IMR-90 (cell line): ENCODE measurements around the gene CLIC3. TPM values are rescaled to one million over a fixed set of nuclear protein-coding genes. Genes with fewer than 3 reads are reported as not detected.

Source experiments
- ATAC-seq: fragments of 200-7000 bp; cut with Tn5 transposase; 2 replicates; pipeline ENCODE4 v1.9.1; 2020; ENCODE audit warnings: low read depth, mild to moderate bottlenecking, moderate library complexity
- BruUV-seq: library from RNA; stranded (reverse); fragments of 400-500 nt; replicated peaks from 2 replicates; lab custom pipeline; 2021; lab: Mats Ljungman, UMichigan
- CTCF ChIA-PET: fragments of 300-600 bp; formaldehyde crosslinking; extraction: SDS; loops from one replicate; lab custom pipeline; 2021; ENCODE audit warnings: antibody characterized with exemption; lab: Yijun Ruan, JAX
- POLR2A ChIA-PET: fragments of 300-600 bp; sonication (Branson Sonifier 250); formaldehyde crosslinking; loops from one replicate; lab custom pipeline; 2022; ENCODE audit warnings: antibody characterized with exemption; ENCODE audit not compliant: unreplicated experiment; lab: Charles Lee
- DNase-seq: peaks from one replicate; pipeline ENCODE4 v3.0.0; 2013
- H2AFZ ChIP-seq: replicated peaks from 2 replicates; pipeline ENCODE3; 2013; ENCODE audit warnings: low read length, mild to moderate bottlenecking; ENCODE audit not compliant: poor library complexity
- H2AK5ac ChIP-seq: 2 replicates; pipeline ENCODE4 v1.6.1; 2013; ENCODE audit warnings: low read depth, low read length, inconsistent platforms
- H2AK9ac ChIP-seq: replicated peaks from 2 replicates; pipeline ENCODE3; 2013; ENCODE audit warnings: mild to moderate bottlenecking, low read depth, low read length, moderate library complexity; ENCODE audit not compliant: poor library complexity
- H2BK120ac ChIP-seq: 2 replicates; pipeline ENCODE4 v1.6.1; 2013; ENCODE audit warnings: low read depth, low read length, inconsistent platforms
- H2BK15ac ChIP-seq: 3 replicates; pipeline ENCODE4 v1.6.1; 2013; ENCODE audit warnings: low read depth, low read length, inconsistent platforms
- H2BK20ac ChIP-seq: 2 replicates; pipeline ENCODE4 v1.6.1; 2013; ENCODE audit warnings: low read depth, mild to moderate bottlenecking, inconsistent platforms, low read length, moderate library complexity
- H2BK5ac ChIP-seq: 2 replicates; pipeline ENCODE4 v1.6.1; 2013; ENCODE audit warnings: mild to moderate bottlenecking, low read depth, low read length, inconsistent platforms; ENCODE audit not compliant: poor library complexity, severe bottlenecking
- H3K14ac ChIP-seq: replicated peaks from 2 replicates; pipeline ENCODE4 v1.6.1; 2013; ENCODE audit warnings: low read depth, low read length, inconsistent platforms
- H3K18ac ChIP-seq: 2 replicates; pipeline ENCODE4 v1.6.1; 2013; ENCODE audit warnings: low read depth, low read length, control low read depth
- H3K23ac ChIP-seq: 2 replicates; pipeline ENCODE4 v1.6.1; 2013; ENCODE audit warnings: low read depth, low read length, inconsistent platforms
- H3K27ac ChIP-seq: 2 replicates; pipeline ENCODE4 v1.5.1; 2013; ENCODE audit warnings: mild to moderate bottlenecking, control low read depth, low read length; ENCODE audit not compliant: insufficient read depth
- H3K27me3 ChIP-seq: 2 replicates; pipeline ENCODE4 v1.6.1; 2013; ENCODE audit warnings: low read length; ENCODE audit not compliant: control insufficient read depth, insufficient read depth
- H3K36me3 ChIP-seq: 2 replicates; pipeline ENCODE4 v1.6.1; 2013; ENCODE audit warnings: low read length, mixed read lengths; ENCODE audit not compliant: control insufficient read depth, insufficient read depth
- H3K4ac ChIP-seq: 2 replicates; pipeline ENCODE4 v1.6.1; 2013; ENCODE audit warnings: low read depth, low read length, inconsistent platforms
- H3K4me1 ChIP-seq: 2 replicates; pipeline ENCODE4 v1.6.1; 2013; ENCODE audit warnings: low read length, mixed read lengths; ENCODE audit not compliant: control insufficient read depth, insufficient read depth
- H3K4me2 ChIP-seq: 2 replicates; pipeline ENCODE4 v1.6.1; 2013; ENCODE audit warnings: low read depth, mild to moderate bottlenecking, control low read depth, low read length, moderate library complexity
- H3K4me3 ChIP-seq: 2 replicates; pipeline ENCODE4 v1.5.1; 2013; ENCODE audit warnings: low read depth, mild to moderate bottlenecking, control low read depth, low read length, moderate library complexity; ENCODE audit not compliant: insufficient read depth
- H3K56ac ChIP-seq: 2 replicates; pipeline ENCODE4 v1.6.1; 2013; ENCODE audit warnings: low read length, inconsistent platforms; ENCODE audit not compliant: insufficient read depth; ENCODE audit errors: extremely low read depth
- H3K79me1 ChIP-seq, 2 experiments: 2 replicates each; pipeline ENCODE4 v1.6.1; 2013; ENCODE audit warnings: low read length in 2 of 2, inconsistent platforms in 1 of 2, low read depth in 1 of 2
- H3K9ac ChIP-seq: 2 replicates; pipeline ENCODE4 v1.6.1; 2013; ENCODE audit warnings: low read depth, low read length, control low read depth
- H3K9me1 ChIP-seq: 2 replicates; pipeline ENCODE4 v1.6.1; 2013; ENCODE audit warnings: low read length, inconsistent platforms; ENCODE audit not compliant: insufficient read depth
- H3K9me3 ChIP-seq: 2 replicates; pipeline ENCODE4 v1.6.1; 2013; ENCODE audit warnings: low read length; ENCODE audit not compliant: control insufficient read depth, insufficient read depth
- H4K20me1 ChIP-seq: 2 replicates; pipeline ENCODE4 v1.6.1; 2013; ENCODE audit warnings: low read length, inconsistent platforms; ENCODE audit not compliant: insufficient read depth
- H4K5ac ChIP-seq: 2 replicates; pipeline ENCODE4 v1.6.1; 2013; ENCODE audit warnings: mild to moderate bottlenecking, low read depth, low read length, control low read depth
- H4K8ac ChIP-seq, 2 experiments: 2 replicates each; pipeline ENCODE4 v1.6.1; 2013; ENCODE audit warnings: low read depth in 2 of 2, low read length in 2 of 2, control low read depth in 1 of 2, inconsistent platforms in 1 of 2
- H4K91ac ChIP-seq: 2 replicates; pipeline ENCODE4 v1.6.1; 2013; ENCODE audit warnings: low read depth, low read length, inconsistent platforms; ENCODE audit not compliant: insufficient read depth
- NFE2L2 ChIP-seq: fragments of 150-350 bp; IDR thresholded peaks from 2 replicates; pipeline ENCODE4 v1.6.1; 2016; ENCODE audit warnings: low read depth, mild to moderate bottlenecking, low read length
- RAD21 ChIP-seq: IDR thresholded peaks from 2 replicates; pipeline ENCODE4 v1.6.1; 2012; ENCODE audit warnings: low read length, improper control_type of control experiment
- SMC3 ChIP-seq: fragments of 150-350 bp; IDR thresholded peaks from 2 replicates; pipeline ENCODE4 v1.6.1; 2016; ENCODE audit warnings: low read depth, mild to moderate bottlenecking, antibody characterized with exemption, low read length, moderate library complexity
- WGBS, 2 experiments: methylation state at CpG; one replicate each; pipeline versions ENCODE4 v1.1.5 to v1.1.7; 2013; ENCODE audit warnings: missing lambda C conversion rate in 2 of 2; ENCODE audit not compliant: insufficient read length in 1 of 2; ENCODE audit errors: extremely low coverage in 2 of 2; 5-methylcytosine and 5-hydroxymethylcytosine counted together
- dilution Hi-C: fragments of 300-500 bp; cut with HindIII; formaldehyde crosslinking; loops from one replicate; pipeline ENCODE4 v1.14.3; 2018; ENCODE audit warnings: low sequenced_read_pairs; ENCODE audit not compliant: unreplicated experiment
- in situ Hi-C: fragments of 300-500 bp; cut with MboI; formaldehyde crosslinking; loops from 3 replicates; pipeline ENCODE4 v1.14.3; 2019; ENCODE audit warnings: low sequenced_read_pairs, inconsistent platforms, mixed read lengths
- intact Hi-C: fragments of 100-400 bp; cut with micrococcal nuclease; formaldehyde crosslinking; loops from 2 replicates; pipeline ENCODE4 v1.10.0; 2022
- polyA plus RNA-seq, 3 experiments: library from polyadenylated mRNA; depleted of rRNA; stranded (reverse); fragments of >200 nt; gene quantifications; 2 replicates each; pipeline ENCODE4 v1.2.3, GENCODE V29; 2012; ENCODE audit warnings: low replicate concordance in 1 of 3
- total RNA-seq: library from RNA; depleted of rRNA; stranded (reverse); fragments of >200 nt; gene quantifications from 2 replicates; pipeline ENCODE4 v1.2.3, GENCODE V29; 2012
- TF ChIP-seq, protein P1 (sequence below): conservative IDR thresholded peaks from 2 replicates; pipeline ENCODE4 v1.5.1; 2012; ENCODE audit warnings: mild to moderate bottlenecking, low read depth, low read length, improper control_type of control experiment

Gene CLIC3
- total and polyA plus RNA-seq, 2 of the 4 experiments (the other 2 are of a cell fraction), result 0.18 to 1.7 TPM

DNA sequence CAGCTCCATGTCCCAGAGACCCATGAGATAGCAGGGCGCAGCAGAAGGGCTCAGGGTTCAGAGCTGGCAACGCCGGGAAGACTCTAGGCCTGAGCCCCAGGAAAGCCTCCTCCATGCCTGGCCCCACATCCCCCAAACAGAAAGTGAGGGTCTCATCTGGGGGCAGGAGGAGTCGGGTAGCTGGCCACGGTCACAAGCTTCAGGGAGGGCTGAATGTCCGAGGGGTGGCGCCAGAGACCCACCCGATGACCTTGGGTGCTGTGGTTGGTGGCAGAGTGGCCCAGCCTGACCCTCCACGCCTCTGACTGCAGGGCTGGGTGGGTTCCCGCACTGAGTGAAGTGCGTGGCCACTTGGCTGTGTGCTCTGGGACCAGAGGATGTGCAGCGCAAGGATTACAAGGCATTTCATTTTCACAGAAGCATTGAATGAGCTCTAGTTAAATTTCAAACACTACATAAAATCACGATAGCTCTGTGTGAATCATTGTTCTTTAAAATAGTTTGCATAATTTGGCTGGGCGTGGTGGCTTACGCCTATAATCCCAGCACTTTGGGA, 48.3 kb downstream of the CLIC3 start:
- Histone ChIP-seq H3K23ac (no peak overlapping the region), H3K4me3 (no peak overlapping the region), H2AFZ (peak overlapping the region; percentile 76), H4K5ac (no peak overlapping the region), H4K8ac (no peak overlapping the region), H3K79me1 (peaks cover 0 to 15% of the 10 kb centered on the region in 2 experiments; a peak in 3 of 4 replicates), H3K9ac (no peak overlapping the region), H2BK120ac (no peak overlapping the region), H3K4ac (no peak overlapping the region), H2BK5ac (no peak overlapping the region), H3K4me2 (no peak overlapping the region), H3K18ac (no peak overlapping the region), H3K9me3 (no peaks in the 10 kb centered on the region), H3K56ac (no peak overlapping the region), H2AK5ac (peak overlapping the region; percentile 35; the same call in 1 of the 2 replicates), H3K9me1 (peaks cover 4% of the 10 kb centered on the region), H2BK15ac (no peak overlapping the region), H2BK20ac (no peak overlapping the region), H4K91ac (no peak overlapping the region), H2AK9ac (peak overlapping the region; percentile 78), H3K14ac (no peak overlapping the region), H3K27ac (no peak overlapping the region), H4K20me1 (peaks cover 10% of the 10 kb centered on the region), H3K4me1 (peaks cover 4% of the 10 kb centered on the region), H3K27me3 (no peaks in the 10 kb centered on the region; the same call in 1 of the 2 replicates), H3K36me3 (no peaks in the 10 kb centered on the region; the same call in 1 of the 2 replicates)
- peak; percentile 4 for DNase-seq
- ChIA-PET CTCF (interaction anchor here (0.6 to 2.0 kb wide), 10 partner anchors 10 to 99 kb away, joined by 3 to 27 read pairs (median 4); no protein-coding TSS in a partner anchor), POLR2A (interaction anchor here (0.6 kb wide), 1 partner anchor 103 kb away, joined by 3 read pairs; no protein-coding TSS in a partner anchor)
- dilution Hi-C loops, result no loop called here
- in situ Hi-C loops, result no loop called here
- intact Hi-C loops, result loop anchor here (1.0 kb wide), 1 partner anchor 87 kb away; no protein-coding TSS in a partner anchor
- 75% methylated on average over 2 of the region's 15 CpGs; no CpG with 5 or more reads in 1 of the 2 experiments for WGBS, 2 experiments
- no peak for ATAC-seq
- TF ChIP-seq NFE2L2, result no peak
- peak; percentile 53 for TF ChIP-seq RAD21
- peak; percentile 41 for TF ChIP-seq SMC3
- TF ChIP-seq, protein P1, sequence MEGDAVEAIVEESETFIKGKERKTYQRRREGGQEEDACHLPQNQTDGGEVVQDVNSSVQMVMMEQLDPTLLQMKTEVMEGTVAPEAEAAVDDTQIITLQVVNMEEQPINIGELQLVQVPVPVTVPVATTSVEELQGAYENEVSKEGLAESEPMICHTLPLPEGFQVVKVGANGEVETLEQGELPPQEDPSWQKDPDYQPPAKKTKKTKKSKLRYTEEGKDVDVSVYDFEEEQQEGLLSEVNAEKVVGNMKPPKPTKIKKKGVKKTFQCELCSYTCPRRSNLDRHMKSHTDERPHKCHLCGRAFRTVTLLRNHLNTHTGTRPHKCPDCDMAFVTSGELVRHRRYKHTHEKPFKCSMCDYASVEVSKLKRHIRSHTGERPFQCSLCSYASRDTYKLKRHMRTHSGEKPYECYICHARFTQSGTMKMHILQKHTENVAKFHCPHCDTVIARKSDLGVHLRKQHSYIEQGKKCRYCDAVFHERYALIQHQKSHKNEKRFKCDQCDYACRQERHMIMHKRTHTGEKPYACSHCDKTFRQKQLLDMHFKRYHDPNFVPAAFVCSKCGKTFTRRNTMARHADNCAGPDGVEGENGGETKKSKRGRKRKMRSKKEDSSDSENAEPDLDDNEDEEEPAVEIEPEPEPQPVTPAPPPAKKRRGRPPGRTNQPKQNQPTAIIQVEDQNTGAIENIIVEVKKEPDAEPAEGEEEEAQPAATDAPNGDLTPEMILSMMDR, result peak; percentile 48
- BruUV-seq, result no TSS peak
